Endothelial cell of umbilical vein (primary cell): Measurements from ENCODE around the gene PAGE2B.

Experiments
- JUN ChIP-seq: IDR thresholded peaks from 2 replicates; pipeline ENCODE4 v1.6.1; 2011; ENCODE audit warnings: borderline replicate concordance, low read depth; ENCODE audit not compliant: insufficient read length, insufficient read depth
- POLR2A ChIP-seq: IDR thresholded peaks from 2 replicates; pipeline ENCODE4 v1.6.1; 2012; ENCODE audit warnings: low read depth, mild to moderate bottlenecking, control low read depth, low read length

DNA sequence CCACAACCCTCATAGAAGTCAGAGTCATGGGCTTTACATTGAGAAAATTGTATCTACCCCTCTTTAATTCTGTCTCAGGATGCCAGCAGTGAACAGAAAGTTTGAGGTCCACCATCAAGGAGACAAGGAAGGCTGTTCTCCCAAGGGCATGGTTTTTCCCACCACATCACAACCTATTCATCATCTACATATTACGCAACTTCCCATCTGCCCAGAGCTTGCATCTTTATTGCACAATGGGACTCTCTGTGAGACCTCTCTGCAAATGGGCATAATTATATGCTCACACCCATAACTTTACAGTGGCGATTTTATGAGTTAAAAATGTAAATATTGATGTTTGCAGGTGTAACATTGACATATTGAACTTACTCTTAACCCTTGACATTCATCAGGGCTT is 52.9 kb downstream of the PAGE2B start:
- TF ChIP-seq JUN (no peak), POLR2A (no peak)
